KOPT-K1 (cell line): Measurements from ENCODE around the gene MAGOH.
"Not testable (repeated sequence)": the region's sequence is repeated elsewhere in the genome, so short reads cannot be mapped to it uniquely, and the experiment has no call there.

ENCODE experiments used
- H3K27ac ChIP-seq: fragments of 200-600 bp; sonication (generic); 2 replicates; pipeline ENCODE4 v1.5.1; 2016; ENCODE audit warnings: antibody characterized with exemption, mild to moderate bottlenecking, low read depth, low read length; ENCODE audit not compliant: poor library complexity, severe bottlenecking
- H3K36me3 ChIP-seq: fragments of 200-600 bp; sonication (generic); 2 replicates; pipeline ENCODE4 v1.5.1; 2017; ENCODE audit warnings: antibody characterized with exemption, mild to moderate bottlenecking, low read length, moderate library complexity; ENCODE audit not compliant: insufficient read depth
- H3K9me3 ChIP-seq: fragments of 200-600 bp; sonication (generic); 2 replicates; pipeline ENCODE4 v1.5.1; 2017; ENCODE audit warnings: antibody characterized with exemption, low read length, mild to moderate bottlenecking; ENCODE audit not compliant: insufficient read depth, poor library complexity, severe bottlenecking

Gene MAGOH

GRCh38 chr1:53195246-53196016 is 42.9 kb downstream of the MAGOH start:
- Histone ChIP-seq H3K9me3 (no peaks in the 10 kb centered on the region), H3K27ac (no peak overlapping the region), H3K36me3 (0 out of 2 replicates have a peak, but pooled peaks cover 6% of the 10 kb centered on the region)

GRCh38 chr1:53190210-53190611 is 48.1 kb downstream of the MAGOH start:
- Histone ChIP-seq H3K9me3 (no peaks in the 10 kb centered on the region), H3K27ac (no peak overlapping the region), H3K36me3 (no peaks in the 10 kb centered on the region)

- Histone ChIP-seq H3K9me3 (no peaks in the 10 kb centered on the region), H3K36me3 (no peaks in the 10 kb centered on the region), H3K27ac (no peak overlapping the region)
These were observed 49.3 kb downstream of the MAGOH start for GRCh38 chr1:53189061-53189460.

- H3K27ac ChIP-seq, result no peak overlapping the region
- H3K9me3 ChIP-seq, result no peaks in the 10 kb centered on the region
- no peaks in the 10 kb centered on the region for H3K36me3 ChIP-seq
These were observed 50.2 kb downstream of the MAGOH start for GRCh38 chr1:53188099-53188498.

- Histone ChIP-seq H3K9me3 (no peaks in the 10 kb centered on the region), H3K27ac (no peak overlapping the region), H3K36me3 (no peaks in the 10 kb centered on the region)
These were observed 50.9 kb downstream of the MAGOH start for GRCh38 chr1:53187401-53187800.

GRCh38 chr1:53186533-53186932 is 51.8 kb downstream of the MAGOH start:
- H3K36me3 ChIP-seq, result no peaks in the 10 kb centered on the region
- no peak overlapping the region for H3K27ac ChIP-seq

GRCh38 chr1:53185955-53186297 is 52.4 kb downstream of the MAGOH start:
- not testable (repeated sequence) for H3K27ac ChIP-seq, H3K36me3 ChIP-seq, H3K9me3 ChIP-seq

More at GRCh38 chr1:53186533-53186932, 51.8 kb downstream of the MAGOH start:
- H3K9me3 ChIP-seq, result no peaks in the 10 kb centered on the region

GRCh38 chr1:53183095-53183990 is 55.0 kb downstream of the MAGOH start:
- Histone ChIP-seq H3K36me3 (no peaks in the 10 kb centered on the region), H3K27ac (no peak overlapping the region), H3K9me3 (no peaks in the 10 kb centered on the region)

- Histone ChIP-seq H3K9me3 (no peaks in the 10 kb centered on the region), H3K27ac (no peak overlapping the region), H3K36me3 (no peaks in the 10 kb centered on the region)
These were observed 55.6 kb downstream of the MAGOH start for GRCh38 chr1:53182716-53183094.

GRCh38 chr1:53182111-53182593 is 56.2 kb downstream of the MAGOH start:
- no peaks in the 10 kb centered on the region for H3K36me3 ChIP-seq
- H3K9me3 ChIP-seq, result no peaks in the 10 kb centered on the region
- no peak overlapping the region for H3K27ac ChIP-seq

- Histone ChIP-seq H3K36me3 (no peaks in the 10 kb centered on the region), H3K27ac (no peak overlapping the region), H3K9me3 (no peaks in the 10 kb centered on the region)
These were observed 57.4 kb downstream of the MAGOH start for GRCh38 chr1:53180951-53181350.

GRCh38 chr1:53180226-53180625 is 58.1 kb downstream of the MAGOH start:
- H3K27ac ChIP-seq, result no peak overlapping the region
- H3K9me3 ChIP-seq, result no peaks in the 10 kb centered on the region

More at GRCh38 chr1:53180226-53180625, 58.1 kb downstream of the MAGOH start:
- no peaks in the 10 kb centered on the region for H3K36me3 ChIP-seq
